Activated T-cell treated with anti-CD3 and anti-CD28 coated beads, Interleukin-2, amount 50 U/mL, for 24 hours (primary cell): ENCODE results near the gene FGFR4.
A peak's percentile ranks its signal among the peaks of the same experiment; 100 is the strongest.

ENCODE experiments used
- DNase-seq: peaks from one replicate; pipeline ENCODE4 v3.0.0-alpha.2; 2020
- H3K27ac Mint-ChIP-seq: 2 replicates; pipeline ENCODE4 v1.8.0; 2020; ENCODE audit warnings: mild to moderate bottlenecking, mixed read lengths
- H3K27me3 Mint-ChIP-seq: 2 replicates; pipeline ENCODE4 v1.8.0; 2020; ENCODE audit warnings: mixed read lengths
- H3K36me3 Mint-ChIP-seq: 2 replicates; pipeline ENCODE4 v1.8.0; 2020; ENCODE audit warnings: low read depth, mixed read lengths
- H3K4me1 Mint-ChIP-seq: 2 replicates; pipeline ENCODE4 v1.8.0; 2020; ENCODE audit warnings: low read depth, mixed read lengths
- H3K4me3 Mint-ChIP-seq: 2 replicates; pipeline ENCODE4 v1.8.0; 2020; ENCODE audit warnings: mild to moderate bottlenecking, moderate library complexity, mixed read lengths
- H3K9me3 Mint-ChIP-seq: 2 replicates; pipeline ENCODE4 v1.8.0; 2020; ENCODE audit warnings: mixed read lengths

Gene FGFR4

DNA sequence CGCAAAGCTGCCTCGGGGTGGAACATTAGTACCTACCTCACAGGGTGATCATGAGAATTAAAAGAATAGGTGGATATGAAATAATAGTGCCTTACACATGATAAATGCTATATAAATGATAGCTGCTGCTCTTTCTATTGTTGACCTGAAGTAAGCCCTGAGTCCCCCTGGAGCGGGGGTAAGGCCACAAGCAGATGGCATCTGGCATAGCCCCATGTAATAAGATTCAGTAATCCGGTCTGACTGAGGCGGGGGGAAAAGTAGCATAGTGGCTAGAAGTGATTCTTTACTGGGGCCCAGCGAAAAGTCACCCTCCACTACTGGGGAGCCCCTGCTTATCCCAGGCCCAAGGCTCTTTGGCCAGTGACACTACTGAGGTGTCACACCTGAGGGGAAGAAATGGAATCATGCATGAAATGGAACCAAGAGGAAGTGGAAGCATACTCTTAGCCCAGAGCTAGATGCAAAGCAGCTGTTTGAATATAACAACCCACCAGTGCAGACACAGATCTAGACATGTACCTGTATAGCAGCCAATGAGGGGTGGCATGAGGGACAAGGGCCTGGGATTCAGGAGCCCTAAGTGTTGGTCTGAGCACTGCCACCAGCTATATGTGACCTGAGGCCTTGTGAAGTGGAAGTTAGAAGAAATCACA, 16.1 kb upstream of the FGFR4 start:
- no peak overlapping the region for H3K4me3 Mint-ChIP-seq
- no peak overlapping the region for H3K27ac Mint-ChIP-seq
- H3K9me3 Mint-ChIP-seq = no peaks in the 10 kb centered on the region
- no peaks in the 10 kb centered on the region for H3K27me3 Mint-ChIP-seq
- H3K4me1 Mint-ChIP-seq = peaks cover 3% of the 10 kb centered on the region
- H3K36me3 Mint-ChIP-seq = peaks cover 36% of the 10 kb centered on the region
- no peak for DNase-seq

DNA sequence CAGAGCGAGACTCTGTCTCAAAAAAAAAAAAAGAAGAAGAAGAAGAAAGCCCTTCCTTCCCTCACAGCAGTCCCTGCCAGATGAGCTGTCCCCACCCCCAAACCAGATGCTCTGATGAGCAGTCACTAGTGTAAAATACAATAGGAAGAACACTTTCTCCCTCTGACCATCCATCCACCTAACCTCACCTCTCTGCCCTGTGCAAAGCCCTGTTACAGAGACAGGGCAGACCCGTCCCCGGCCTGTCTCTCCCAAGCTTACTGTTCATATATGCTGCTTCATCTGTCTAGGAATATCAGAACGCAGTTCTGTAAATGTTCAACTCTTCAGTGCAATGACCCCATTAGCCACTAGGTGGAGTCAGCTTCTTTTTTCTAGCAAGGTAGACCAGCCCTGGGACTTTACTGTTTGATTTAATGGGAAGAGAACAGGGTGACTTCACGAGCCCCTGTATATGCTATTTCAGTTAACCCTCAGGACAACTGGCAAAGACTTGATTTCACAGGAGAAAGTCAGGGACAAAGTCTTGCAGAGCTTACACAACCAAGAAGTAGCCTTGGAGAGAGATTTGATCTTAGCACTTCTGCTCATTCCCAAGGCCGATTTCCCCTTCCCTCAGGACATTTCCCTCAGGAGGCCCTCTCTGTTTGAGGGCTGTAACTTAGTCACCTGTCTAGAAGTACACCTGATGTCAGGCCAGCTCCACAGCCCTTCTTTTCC, 14.9 kb upstream of the FGFR4 start:
- peaks cover 3% of the 10 kb centered on the region for H3K4me1 Mint-ChIP-seq
- H3K27me3 Mint-ChIP-seq = no peaks in the 10 kb centered on the region
- H3K27ac Mint-ChIP-seq = no peak overlapping the region
- H3K4me3 Mint-ChIP-seq = no peak overlapping the region
- peaks cover 32% of the 10 kb centered on the region for H3K36me3 Mint-ChIP-seq
- no peaks in the 10 kb centered on the region for H3K9me3 Mint-ChIP-seq
- DNase-seq = peak; percentile 44

DNA sequence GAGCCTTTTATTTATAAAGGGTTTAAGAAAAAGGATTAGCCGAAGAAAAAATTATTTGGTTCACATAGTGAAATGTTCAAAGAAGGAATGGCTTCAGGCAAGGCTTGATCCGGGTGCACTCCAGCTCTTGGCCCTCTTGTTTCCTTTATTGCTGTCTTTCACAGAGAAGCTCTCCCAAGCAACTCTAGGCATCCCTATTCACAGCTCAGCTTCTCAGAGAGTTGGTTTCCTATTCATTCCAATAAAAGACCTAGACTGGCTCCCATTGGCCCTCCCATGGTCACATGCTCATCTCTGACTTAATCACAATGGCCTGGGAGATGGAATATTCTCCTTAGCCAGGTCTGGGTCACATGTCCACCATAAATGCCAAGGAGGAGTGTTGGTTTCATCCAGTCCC, 9.4 kb upstream of the FGFR4 start:
- H3K36me3 Mint-ChIP-seq = peaks cover 26% of the 10 kb centered on the region
- H3K4me1 Mint-ChIP-seq = no peaks in the 10 kb centered on the region
- H3K9me3 Mint-ChIP-seq = no peaks in the 10 kb centered on the region
- H3K27me3 Mint-ChIP-seq = no peaks in the 10 kb centered on the region
- no peak overlapping the region for H3K4me3 Mint-ChIP-seq
- no peak overlapping the region for H3K27ac Mint-ChIP-seq
- DNase-seq = no peak

DNA sequence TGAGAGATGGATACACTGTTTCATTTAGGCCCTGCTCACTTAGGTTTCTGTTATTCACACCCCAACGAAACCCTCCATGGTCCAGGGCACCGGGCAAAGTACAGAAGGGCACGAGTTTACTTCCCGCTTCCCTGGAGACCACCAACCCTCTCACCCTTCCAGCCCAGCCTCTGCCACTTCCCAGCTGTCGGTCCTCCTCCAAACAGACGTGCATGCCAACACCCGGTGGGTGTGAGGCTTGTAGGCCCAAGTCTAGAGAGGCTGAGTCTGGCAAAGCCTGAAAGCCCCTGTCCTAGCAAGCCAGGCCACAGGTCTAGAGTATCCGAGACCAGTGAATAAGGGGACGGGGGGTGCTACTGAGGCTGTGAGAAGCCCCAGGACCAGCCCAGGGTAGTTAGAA, 7.1 kb upstream of the FGFR4 start:
- no peaks in the 10 kb centered on the region for H3K4me1 Mint-ChIP-seq
- H3K36me3 Mint-ChIP-seq = peaks cover 7% of the 10 kb centered on the region
- no peak overlapping the region for H3K27ac Mint-ChIP-seq
- DNase-seq = no peak
- peaks cover 4% of the 10 kb centered on the region for H3K27me3 Mint-ChIP-seq
- no peaks in the 10 kb centered on the region for H3K9me3 Mint-ChIP-seq
- no peak overlapping the region for H3K4me3 Mint-ChIP-seq

DNA sequence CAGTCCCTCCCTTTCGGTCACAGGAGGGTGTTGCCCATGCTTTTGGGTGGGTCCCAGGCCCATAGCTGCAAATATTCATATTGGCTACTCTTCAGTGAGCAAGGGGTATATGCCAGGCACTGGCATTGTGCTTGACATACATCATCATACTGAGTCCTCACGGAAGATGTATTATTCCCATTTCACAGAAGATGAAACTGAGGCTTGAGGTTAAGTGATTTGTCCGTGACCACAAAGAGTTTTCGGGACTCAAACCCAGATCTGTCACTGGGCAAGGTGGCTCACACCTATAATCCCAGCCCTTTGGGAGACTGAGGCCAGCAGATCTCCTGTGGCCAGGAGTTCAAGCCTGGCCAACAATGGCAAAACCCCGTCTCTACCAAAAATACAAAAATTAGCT, 6.5 kb upstream of the FGFR4 start:
- H3K4me3 Mint-ChIP-seq = no peak overlapping the region
- H3K27ac Mint-ChIP-seq = no peak overlapping the region
- H3K9me3 Mint-ChIP-seq = no peaks in the 10 kb centered on the region
- peaks cover 6% of the 10 kb centered on the region for H3K27me3 Mint-ChIP-seq
- no peak for DNase-seq
- peaks cover 6% of the 10 kb centered on the region for H3K36me3 Mint-ChIP-seq
- H3K4me1 Mint-ChIP-seq = no peaks in the 10 kb centered on the region

DNA sequence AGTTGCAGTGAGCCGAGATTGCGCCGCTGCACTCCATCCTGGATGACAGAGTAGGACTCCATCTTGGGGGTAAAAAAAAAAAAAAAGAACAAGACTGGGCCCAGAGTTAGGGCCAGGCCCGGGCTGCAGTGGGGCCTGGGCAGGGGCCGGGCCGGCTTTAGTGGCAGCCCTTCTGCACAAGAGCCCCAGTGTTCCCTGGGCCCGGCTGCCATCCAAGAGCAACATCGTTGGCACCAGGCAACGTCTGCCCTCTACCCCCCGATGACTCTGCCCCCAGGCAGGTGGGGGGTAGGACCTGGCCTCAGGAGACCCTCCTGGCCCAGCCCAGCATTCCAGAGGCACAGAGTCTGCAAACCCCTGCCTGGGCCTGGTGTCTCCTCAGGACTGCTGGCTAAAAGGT, 4.9 kb upstream of the FGFR4 start:
- Mint-ChIP-seq H3K4me3 (no peak overlapping the region), H3K36me3 (no peaks in the 10 kb centered on the region), H3K4me1 (peaks cover 4% of the 10 kb centered on the region), H3K9me3 (no peaks in the 10 kb centered on the region), H3K27ac (no peak overlapping the region), H3K27me3 (peaks cover 6% of the 10 kb centered on the region)
- no peak for DNase-seq

DNA sequence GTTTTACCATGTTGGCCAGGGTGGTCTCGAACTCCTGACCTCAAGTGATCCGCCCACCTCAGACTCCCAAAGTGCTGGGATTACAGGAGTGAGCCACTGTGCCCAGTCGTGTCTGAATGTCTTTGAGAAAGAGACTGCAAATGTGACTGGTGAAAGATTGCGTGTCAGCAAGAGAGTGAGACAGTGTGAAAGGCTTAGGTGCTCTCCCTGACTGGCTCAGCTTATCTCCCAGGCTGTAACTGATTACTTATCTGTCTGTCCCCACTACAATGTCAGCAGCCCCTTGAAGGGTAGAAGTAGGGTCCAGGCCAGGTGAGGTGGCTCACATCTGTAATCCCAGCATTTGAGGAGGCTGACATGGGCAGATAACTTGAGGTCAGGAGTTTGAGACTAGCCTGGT, 3.4 kb upstream of the FGFR4 start:
- no peak overlapping the region for H3K27ac Mint-ChIP-seq
- H3K4me3 Mint-ChIP-seq = no peak overlapping the region
- H3K9me3 Mint-ChIP-seq = no peaks in the 10 kb centered on the region
- DNase-seq = no peak
- no peaks in the 10 kb centered on the region for H3K36me3 Mint-ChIP-seq
- H3K4me1 Mint-ChIP-seq = peaks cover 9% of the 10 kb centered on the region
- peaks cover 14% of the 10 kb centered on the region for H3K27me3 Mint-ChIP-seq

DNA sequence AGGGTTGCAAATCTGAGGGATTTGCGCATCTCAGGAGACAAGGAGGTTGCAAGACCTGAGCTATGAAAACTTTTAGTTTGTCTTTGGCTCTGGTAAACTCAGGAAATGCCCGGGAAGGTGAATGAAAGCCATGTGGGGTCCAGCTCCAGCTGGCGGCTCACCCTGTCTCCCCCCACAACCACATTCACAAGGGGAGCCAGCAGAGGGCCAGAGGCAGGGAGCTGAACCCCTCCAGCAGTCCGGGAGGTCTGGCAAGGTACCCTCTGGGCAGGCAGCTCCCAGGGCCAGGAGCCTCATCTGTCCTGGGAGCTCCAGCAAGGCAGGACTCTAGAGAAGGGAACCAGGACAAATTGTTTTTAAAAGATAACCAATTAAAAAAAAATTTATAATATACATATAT, 2.5 kb upstream of the FGFR4 start:
- no peaks in the 10 kb centered on the region for H3K9me3 Mint-ChIP-seq
- H3K4me1 Mint-ChIP-seq = peaks cover 9% of the 10 kb centered on the region
- no peak overlapping the region for H3K4me3 Mint-ChIP-seq
- no peak for DNase-seq
- no peaks in the 10 kb centered on the region for H3K36me3 Mint-ChIP-seq
- no peak overlapping the region for H3K27ac Mint-ChIP-seq
- peaks cover 22% of the 10 kb centered on the region for H3K27me3 Mint-ChIP-seq

DNA sequence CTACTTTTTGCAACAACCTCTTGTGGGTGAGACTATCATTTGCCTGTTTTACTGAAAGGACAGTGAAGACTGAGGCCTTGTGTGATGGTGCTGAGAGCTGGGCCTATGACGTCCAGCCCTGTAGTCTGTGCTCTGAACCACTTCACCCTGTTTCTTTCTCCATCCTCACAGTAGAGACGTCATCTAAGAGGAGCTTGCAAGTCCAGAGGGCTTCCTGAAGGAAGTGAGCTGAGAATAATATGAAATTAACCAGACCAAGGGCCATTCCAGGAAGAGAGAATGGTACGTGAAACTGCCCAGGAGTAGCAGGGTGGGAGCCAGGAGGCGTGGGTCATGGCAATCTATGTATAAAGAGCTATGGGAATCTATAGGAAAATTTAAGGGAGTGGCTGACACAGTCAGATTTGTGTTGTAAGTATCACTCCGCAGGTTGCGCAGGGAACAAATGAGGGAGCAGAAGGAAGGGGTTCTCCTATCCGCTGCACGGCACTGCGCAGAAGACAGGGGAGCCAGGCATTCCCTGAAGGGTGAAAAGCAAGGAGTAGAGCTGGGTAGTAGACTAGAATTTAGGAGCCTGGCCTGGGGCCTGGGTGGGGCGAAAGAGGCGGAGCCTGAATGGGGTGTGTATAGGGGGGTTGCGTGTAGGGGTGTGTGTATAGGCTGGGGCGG, 596 bp upstream of the FGFR4 start:
- H3K4me1 Mint-ChIP-seq = peaks cover 9% of the 10 kb centered on the region
- H3K27ac Mint-ChIP-seq = no peak overlapping the region
- DNase-seq = no peak
- H3K4me3 Mint-ChIP-seq = peak overlapping the region; percentile 34
- H3K36me3 Mint-ChIP-seq = no peaks in the 10 kb centered on the region
- peaks cover 22% of the 10 kb centered on the region for H3K27me3 Mint-ChIP-seq
- no peaks in the 10 kb centered on the region for H3K9me3 Mint-ChIP-seq

DNA sequence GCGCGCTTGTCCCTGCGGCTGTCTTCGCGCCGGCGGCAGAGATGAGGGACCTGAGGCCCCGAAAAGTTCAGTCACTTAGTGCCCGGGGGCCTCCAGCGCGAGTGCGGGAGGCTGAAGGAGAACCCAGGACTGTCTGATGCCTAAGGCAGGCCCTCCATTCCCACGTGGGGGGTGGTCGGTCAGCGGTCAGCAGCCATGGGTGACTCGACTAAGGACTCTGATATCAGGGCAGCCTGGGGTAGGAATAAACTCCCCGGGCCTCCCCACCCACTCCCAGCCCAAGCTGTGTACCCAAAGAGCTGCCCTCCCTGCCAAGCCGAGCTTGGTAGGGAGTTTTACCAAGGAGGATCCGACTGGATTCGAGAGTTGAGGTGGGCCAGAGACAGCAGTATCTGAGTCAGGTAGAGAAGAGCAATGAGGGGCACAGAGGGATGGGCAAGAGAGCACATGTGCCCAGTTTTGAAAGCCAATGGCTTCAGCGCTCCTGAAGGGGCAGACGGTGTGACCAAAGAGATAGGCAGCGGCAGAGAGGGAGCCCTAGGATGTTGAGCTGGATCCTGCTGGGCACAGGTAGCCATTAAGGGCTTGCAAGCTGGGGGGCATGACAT, 787 bp downstream of the FGFR4 start:
- Mint-ChIP-seq H3K27ac (no peak overlapping the region), H3K27me3 (peaks cover 22% of the 10 kb centered on the region), H3K9me3 (no peaks in the 10 kb centered on the region), H3K4me3 (peak overlapping the region; percentile 30), H3K4me1 (peaks cover 9% of the 10 kb centered on the region), H3K36me3 (no peaks in the 10 kb centered on the region)
- DNase-seq = no peak

DNA sequence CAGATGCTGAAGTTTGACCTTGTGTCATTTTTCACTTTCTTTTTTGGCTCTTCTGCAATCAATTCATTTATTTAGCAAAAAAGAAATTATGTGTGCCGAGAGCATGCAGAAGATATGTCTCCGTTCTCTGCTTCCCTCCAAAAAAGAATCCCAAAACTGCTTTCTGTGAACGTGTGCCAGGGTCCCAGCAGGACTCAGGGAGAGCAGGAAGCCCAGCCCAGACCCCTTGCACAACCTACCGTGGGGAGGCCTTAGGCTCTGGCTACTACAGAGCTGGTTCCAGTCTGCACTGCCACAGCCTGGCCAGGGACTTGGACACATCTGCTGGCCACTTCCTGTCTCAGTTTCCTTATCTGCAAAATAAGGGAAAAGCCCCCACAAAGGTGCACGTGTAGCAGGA, 2.4 kb downstream of the FGFR4 start:
- Mint-ChIP-seq H3K4me3 (no peak overlapping the region), H3K27me3 (peaks cover 19% of the 10 kb centered on the region), H3K4me1 (peaks cover 9% of the 10 kb centered on the region), H3K9me3 (no peaks in the 10 kb centered on the region), H3K27ac (no peak overlapping the region), H3K36me3 (no peaks in the 10 kb centered on the region)
- no peak for DNase-seq

DNA sequence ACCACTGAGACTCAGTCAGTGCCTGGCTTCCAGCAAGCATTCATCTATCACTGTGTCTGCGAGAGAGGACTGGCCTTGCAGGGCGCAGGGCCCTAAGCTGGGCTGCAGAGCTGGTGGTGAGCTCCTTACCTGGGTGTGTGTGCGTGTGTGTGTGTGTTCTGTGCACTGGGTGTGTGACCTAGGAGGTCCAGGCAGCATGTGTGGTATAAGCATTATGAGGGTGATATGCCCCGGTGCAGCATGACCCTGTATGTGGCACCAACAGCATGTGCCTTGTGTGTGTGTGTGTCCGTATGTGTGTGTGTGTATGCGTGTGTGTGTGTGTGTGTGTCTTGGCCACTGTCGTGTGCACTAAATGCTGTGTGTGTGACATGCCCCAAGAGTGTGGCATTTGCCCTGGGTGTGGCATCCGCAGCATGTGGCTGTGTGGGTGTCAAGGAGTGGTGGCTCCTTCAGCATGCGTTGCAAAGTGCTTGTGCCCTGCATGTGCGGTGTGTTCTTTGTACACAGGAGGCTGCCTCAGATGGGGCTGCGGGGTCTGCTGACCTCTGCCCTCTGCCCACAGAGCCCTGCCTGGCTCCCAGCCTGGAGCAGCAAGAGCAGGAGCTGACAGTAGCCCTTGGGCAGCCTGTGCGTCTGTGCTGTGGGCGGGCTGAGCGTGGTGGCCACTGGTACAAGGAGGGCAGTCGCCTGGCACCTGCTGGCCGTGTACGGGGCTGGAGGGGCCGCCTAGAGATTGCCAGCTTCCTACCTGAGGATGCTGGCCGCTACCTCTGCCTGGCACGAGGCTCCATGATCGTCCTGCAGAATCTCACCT, 3.3 kb downstream of the FGFR4 start:
- Mint-ChIP-seq H3K9me3 (no peaks in the 10 kb centered on the region), H3K4me3 (no peak overlapping the region), H3K27ac (no peak overlapping the region), H3K36me3 (no peaks in the 10 kb centered on the region), H3K4me1 (peaks cover 9% of the 10 kb centered on the region), H3K27me3 (peaks cover 17% of the 10 kb centered on the region)
- no peak for DNase-seq

DNA sequence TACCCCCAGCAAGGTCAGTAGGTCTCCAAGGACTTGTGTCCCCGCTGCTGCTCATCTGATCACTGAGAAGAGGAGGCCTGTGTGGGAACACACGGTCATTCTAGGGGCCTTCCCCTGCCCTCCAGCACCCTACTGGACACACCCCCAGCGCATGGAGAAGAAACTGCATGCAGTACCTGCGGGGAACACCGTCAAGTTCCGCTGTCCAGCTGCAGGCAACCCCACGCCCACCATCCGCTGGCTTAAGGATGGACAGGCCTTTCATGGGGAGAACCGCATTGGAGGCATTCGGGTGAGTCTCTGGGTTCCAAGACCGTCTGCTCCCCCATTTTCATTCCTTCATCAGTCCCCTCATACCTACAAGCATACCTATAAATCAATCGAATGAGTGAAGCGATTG, 4.1 kb downstream of the FGFR4 start:
- DNase-seq = no peak
- Mint-ChIP-seq H3K27ac (no peak overlapping the region), H3K27me3 (peaks cover 16% of the 10 kb centered on the region), H3K4me3 (no peak overlapping the region), H3K4me1 (peaks cover 9% of the 10 kb centered on the region), H3K36me3 (no peaks in the 10 kb centered on the region), H3K9me3 (no peaks in the 10 kb centered on the region)

DNA sequence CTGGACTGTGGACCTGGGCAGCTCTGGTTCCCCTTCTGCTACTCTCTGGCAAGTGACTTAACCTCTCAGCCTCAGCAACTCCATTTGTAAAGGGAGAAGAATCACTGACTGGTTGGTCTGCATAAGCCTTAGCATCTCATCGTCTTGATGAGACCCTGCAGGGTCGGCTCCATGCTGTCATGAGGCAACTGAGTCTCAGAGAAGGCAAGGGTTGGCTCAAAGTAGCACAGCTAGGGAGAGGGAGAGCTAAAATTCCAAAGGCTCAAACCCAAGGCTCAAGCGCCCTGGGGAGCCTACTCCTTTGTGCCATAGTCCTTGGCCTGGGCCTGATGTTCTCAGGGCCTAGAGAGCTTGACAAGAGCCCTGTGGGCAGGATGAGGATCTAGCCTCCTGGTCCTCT, 4.5 kb downstream of the FGFR4 start:
- H3K36me3 Mint-ChIP-seq = no peaks in the 10 kb centered on the region
- no peak overlapping the region for H3K4me3 Mint-ChIP-seq
- H3K27ac Mint-ChIP-seq = no peak overlapping the region
- peaks cover 16% of the 10 kb centered on the region for H3K27me3 Mint-ChIP-seq
- peaks cover 6% of the 10 kb centered on the region for H3K4me1 Mint-ChIP-seq
- DNase-seq = no peak
- H3K9me3 Mint-ChIP-seq = no peaks in the 10 kb centered on the region
